OCI-LY1 (cell line): Measurements from ENCODE around the gene TFEC.

Experiments used
- EZH2 ChIP-seq: fragments of 200-600 bp; sonication (generic), shearing (Covaris generic); IDR thresholded peaks from 2 replicates; pipeline ENCODE4 v1.8.0; 2017; ENCODE audit warnings: borderline replicate concordance, mixed run types, mild to moderate bottlenecking, antibody characterized with exemption, low read length, moderate library complexity, mixed read lengths
- TF ChIP-seq, protein P1 (sequence below): fragments of 200-600 bp; sonication (generic), shearing (Covaris generic); IDR thresholded peaks from 2 replicates; pipeline ENCODE4 v1.5.1; 2017; ENCODE audit warnings: mild to moderate bottlenecking, antibody characterized with exemption, low read length, moderate library complexity, mixed read lengths

GRCh38 chr7:116027786-116028185 lies 2.8 kb downstream of the TFEC start:
- TF ChIP-seq, protein P1, sequence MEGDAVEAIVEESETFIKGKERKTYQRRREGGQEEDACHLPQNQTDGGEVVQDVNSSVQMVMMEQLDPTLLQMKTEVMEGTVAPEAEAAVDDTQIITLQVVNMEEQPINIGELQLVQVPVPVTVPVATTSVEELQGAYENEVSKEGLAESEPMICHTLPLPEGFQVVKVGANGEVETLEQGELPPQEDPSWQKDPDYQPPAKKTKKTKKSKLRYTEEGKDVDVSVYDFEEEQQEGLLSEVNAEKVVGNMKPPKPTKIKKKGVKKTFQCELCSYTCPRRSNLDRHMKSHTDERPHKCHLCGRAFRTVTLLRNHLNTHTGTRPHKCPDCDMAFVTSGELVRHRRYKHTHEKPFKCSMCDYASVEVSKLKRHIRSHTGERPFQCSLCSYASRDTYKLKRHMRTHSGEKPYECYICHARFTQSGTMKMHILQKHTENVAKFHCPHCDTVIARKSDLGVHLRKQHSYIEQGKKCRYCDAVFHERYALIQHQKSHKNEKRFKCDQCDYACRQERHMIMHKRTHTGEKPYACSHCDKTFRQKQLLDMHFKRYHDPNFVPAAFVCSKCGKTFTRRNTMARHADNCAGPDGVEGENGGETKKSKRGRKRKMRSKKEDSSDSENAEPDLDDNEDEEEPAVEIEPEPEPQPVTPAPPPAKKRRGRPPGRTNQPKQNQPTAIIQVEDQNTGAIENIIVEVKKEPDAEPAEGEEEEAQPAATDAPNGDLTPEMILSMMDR, result no peak
- no peak for TF ChIP-seq EZH2
